ENCODE measurements around the gene STX1B.

The STX1B gene

DNA sequence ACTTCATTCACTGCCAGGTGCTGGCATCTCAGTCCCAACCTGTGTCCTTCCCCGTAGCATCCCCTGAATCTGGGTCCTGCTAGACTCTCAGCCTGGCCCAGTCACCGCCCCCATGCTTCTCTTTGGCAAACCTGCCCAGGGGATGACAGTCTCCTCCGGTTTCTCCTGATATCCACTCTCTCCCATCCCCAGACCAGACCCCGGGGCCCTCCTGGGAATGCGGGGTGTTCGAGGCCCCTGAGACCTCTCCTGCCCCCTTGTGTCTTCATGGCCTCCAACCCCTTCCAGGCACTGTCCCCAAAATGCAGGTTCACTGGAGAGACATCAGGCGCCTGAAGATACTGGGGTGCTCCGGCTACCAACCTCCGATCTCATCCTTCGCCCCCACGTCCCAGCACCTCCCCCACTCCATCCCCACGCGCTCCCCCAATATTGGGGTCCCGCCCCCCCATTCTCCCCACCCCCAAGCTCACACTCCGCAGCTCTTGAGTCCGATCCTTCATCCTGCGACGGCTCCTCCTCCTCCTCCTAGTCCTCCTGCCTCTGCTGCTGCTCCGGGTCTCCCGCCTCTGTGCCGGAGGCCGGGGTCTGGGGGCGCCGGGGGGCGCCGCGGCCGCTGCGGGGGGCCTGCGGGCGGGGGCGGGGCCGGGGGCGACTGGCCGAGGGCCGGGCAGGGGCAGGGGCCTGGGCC is 399 bp downstream of the STX1B start:
- H3K4me3 ChIP-seq (ENCODE audit: low read depth, low read length) = peak overlapping the region; percentile 47

DNA sequence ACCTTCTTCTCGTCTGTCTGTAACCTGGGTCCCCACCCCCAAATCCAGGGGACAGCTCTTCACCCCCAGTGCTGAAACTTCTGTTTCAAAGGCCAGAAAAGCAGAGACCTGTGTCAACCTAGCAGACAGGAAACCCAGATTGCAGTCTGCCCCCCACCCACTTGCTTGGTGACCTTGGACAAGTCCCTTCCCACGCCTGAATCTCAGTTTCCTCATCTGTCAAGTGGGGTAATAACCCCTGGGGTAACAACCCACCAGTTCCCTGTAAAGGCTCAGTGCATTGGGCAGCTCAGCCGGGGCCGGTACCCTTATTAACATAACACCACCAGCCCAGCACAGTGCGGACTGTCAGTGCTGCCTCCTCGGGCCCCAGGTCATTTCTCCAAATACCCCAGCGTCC is 1.3 kb downstream of the STX1B start:
- DNase-seq = no peak
- no peak overlapping the region for H3K27ac ChIP-seq
- H3K36me3 ChIP-seq (replicated peaks) = no peaks in the 10 kb centered on the region
- no peak overlapping the region for H3K4me3 ChIP-seq (ENCODE audit: low read depth, low read length)
- TF ChIP-seq, protein P1, sequence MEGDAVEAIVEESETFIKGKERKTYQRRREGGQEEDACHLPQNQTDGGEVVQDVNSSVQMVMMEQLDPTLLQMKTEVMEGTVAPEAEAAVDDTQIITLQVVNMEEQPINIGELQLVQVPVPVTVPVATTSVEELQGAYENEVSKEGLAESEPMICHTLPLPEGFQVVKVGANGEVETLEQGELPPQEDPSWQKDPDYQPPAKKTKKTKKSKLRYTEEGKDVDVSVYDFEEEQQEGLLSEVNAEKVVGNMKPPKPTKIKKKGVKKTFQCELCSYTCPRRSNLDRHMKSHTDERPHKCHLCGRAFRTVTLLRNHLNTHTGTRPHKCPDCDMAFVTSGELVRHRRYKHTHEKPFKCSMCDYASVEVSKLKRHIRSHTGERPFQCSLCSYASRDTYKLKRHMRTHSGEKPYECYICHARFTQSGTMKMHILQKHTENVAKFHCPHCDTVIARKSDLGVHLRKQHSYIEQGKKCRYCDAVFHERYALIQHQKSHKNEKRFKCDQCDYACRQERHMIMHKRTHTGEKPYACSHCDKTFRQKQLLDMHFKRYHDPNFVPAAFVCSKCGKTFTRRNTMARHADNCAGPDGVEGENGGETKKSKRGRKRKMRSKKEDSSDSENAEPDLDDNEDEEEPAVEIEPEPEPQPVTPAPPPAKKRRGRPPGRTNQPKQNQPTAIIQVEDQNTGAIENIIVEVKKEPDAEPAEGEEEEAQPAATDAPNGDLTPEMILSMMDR (IDR thresholded peaks at IDR 0.05; ENCODE audit: low read depth, low read length, missing control alignments) = no peak
- H3K27me3 ChIP-seq (replicated peaks) = peaks cover 4% of the 10 kb centered on the region
- in situ Hi-C loops (cut with HindIII; ENCODE audit: low pct_ligation_motif_present, low sequenced_read_pairs) = no loop called here

More for the DNA sequence above, 399 bp downstream of the STX1B start:
- no peak overlapping the region for H3K27ac ChIP-seq
- H3K27me3 ChIP-seq (replicated peaks) = peaks cover 4% of the 10 kb centered on the region
- DNase-seq = no peak
- TF ChIP-seq, protein P1 (IDR thresholded peaks at IDR 0.05; ENCODE audit: low read depth, low read length, missing control alignments) = peak; percentile 17
- in situ Hi-C loops (cut with HindIII; ENCODE audit: low pct_ligation_motif_present, low sequenced_read_pairs) = no loop called here
- H3K36me3 ChIP-seq (replicated peaks) = no peaks in the 10 kb centered on the region

DNA sequence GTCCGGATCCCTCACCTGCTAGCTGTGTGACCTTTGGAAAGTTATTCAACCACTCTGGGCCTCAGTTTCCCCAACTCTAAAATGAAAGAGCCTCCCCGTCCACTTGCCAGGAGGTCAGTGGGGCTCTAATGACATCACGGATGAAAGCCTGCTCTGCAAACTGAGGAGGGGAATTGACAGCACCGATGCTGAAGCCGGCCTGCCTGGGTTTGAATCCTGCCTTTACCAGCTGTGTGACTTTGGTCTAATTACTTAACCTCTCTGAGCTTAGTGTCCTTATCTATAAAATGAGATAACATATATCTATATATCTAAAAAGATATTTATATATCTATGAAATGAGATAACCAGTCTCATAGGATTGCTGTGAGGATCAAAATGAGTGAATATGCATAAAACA is 1.9 kb downstream of the STX1B start:
- Histone ChIP-seq H3K27ac (no peak overlapping the region), H3K36me3 (replicated peaks) (no peaks in the 10 kb centered on the region), H3K4me3 (ENCODE audit: low read depth, low read length) (no peak overlapping the region), H3K27me3 (replicated peaks) (peaks cover 4% of the 10 kb centered on the region)
- no peak for DNase-seq
- TF ChIP-seq, protein P1 (IDR thresholded peaks at IDR 0.05; ENCODE audit: low read depth, low read length, missing control alignments) = no peak
- in situ Hi-C loops (cut with HindIII; ENCODE audit: low pct_ligation_motif_present, low sequenced_read_pairs) = no loop called here

DNA sequence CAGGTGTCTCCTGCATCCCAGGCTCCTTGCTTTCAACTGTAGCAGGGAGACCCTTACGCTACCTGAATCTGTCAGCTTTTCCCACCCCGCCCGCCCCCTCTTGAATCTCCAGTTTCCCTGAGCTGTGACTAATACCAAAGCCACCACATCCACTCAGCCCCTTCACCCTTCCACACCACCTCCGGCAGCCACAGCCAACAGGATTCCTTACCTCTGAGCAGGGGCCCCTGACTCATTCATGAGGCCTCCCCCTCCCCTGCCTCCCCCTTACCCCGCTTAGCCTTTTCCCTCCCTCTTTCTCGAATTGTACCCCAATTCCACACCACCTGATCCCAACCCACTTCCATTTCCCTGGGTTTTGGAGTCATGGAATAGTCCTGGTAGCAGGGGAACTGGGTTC is 2.3 kb downstream of the STX1B start:
- no peak overlapping the region for H3K27ac ChIP-seq
- TF ChIP-seq, protein P1 (IDR thresholded peaks at IDR 0.05; ENCODE audit: low read depth, low read length, missing control alignments) = no peak
- H3K27me3 ChIP-seq (replicated peaks) = peaks cover 4% of the 10 kb centered on the region
- peak; percentile 78 for DNase-seq
- no peak overlapping the region for H3K4me3 ChIP-seq (ENCODE audit: low read depth, low read length)
- in situ Hi-C loops (cut with HindIII; ENCODE audit: low pct_ligation_motif_present, low sequenced_read_pairs) = no loop called here
- no peaks in the 10 kb centered on the region for H3K36me3 ChIP-seq (replicated peaks)

DNA sequence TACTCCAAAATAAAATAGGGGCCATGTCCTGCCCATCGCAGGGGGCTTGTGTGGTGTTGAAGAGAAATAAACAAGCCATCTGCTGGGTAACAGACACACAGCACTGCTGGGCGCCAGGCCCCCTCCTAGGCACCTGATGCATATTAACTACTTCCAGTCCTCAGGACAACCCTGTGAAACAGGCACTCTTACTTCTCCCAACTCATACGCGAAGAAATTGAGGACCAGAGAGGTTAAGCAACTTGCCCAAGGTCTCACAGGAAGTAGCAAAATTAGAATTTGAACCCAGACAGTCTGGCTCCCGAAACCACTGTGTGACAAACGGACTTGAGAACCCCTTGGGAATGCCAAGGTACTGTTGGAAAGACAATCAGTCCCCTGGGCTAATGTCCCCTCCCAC is 2.8 kb downstream of the STX1B start:
- Histone ChIP-seq H3K27me3 (replicated peaks) (peaks cover 4% of the 10 kb centered on the region), H3K27ac (no peak overlapping the region), H3K4me3 (ENCODE audit: low read depth, low read length) (no peak overlapping the region), H3K36me3 (replicated peaks) (no peaks in the 10 kb centered on the region)
- TF ChIP-seq, protein P1 (IDR thresholded peaks at IDR 0.05; ENCODE audit: low read depth, low read length, missing control alignments) = no peak
- no peak for DNase-seq
- in situ Hi-C loops (cut with HindIII; ENCODE audit: low pct_ligation_motif_present, low sequenced_read_pairs) = no loop called here

DNA sequence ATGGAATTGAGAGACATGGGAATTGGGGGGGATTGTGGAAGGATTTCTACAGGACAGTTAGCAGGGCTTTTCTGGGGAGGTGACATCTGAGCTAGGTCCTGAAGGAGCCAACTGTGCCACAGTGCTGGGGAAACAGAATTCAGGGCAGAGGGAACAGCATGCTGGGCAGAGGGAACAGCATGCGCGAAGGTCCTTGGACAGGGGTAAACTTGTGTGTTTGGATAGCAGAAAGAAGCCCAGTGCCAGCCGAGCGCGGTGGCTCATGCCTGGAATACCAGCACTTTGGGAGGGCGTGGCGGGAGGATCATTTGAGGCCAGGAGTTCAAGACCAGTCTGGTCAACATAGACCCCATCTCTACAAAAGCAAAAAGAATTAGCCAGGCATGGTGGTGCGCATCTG is 3.8 kb downstream of the STX1B start:
- no peak overlapping the region for H3K4me3 ChIP-seq (ENCODE audit: low read depth, low read length)
- in situ Hi-C loops (cut with HindIII; ENCODE audit: low pct_ligation_motif_present, low sequenced_read_pairs) = no loop called here
- H3K36me3 ChIP-seq (replicated peaks) = no peaks in the 10 kb centered on the region
- no peaks in the 10 kb centered on the region for H3K27me3 ChIP-seq (replicated peaks)
- no peak overlapping the region for H3K27ac ChIP-seq
- TF ChIP-seq, protein P1 (IDR thresholded peaks at IDR 0.05; ENCODE audit: low read depth, low read length, missing control alignments) = no peak
- DNase-seq = no peak

Measured in brain microvascular endothelial cell (primary cell).